OCI-LY3 (cell line): Measurements from ENCODE around the gene ADAP1.

Experiments
- CTCF ChIP-seq: fragments of 200-600, 300-600 bp; sonication (generic); IDR thresholded peaks from 2 replicates; pipeline ENCODE4 v1.5.1; 2014; ENCODE audit warnings: antibody characterized with exemption, low read length, low read depth
- EZH2phosphoT487 ChIP-seq: fragments of 200-600 bp; shearing (Covaris generic); IDR thresholded peaks from 2 replicates; pipeline ENCODE4 v1.6.1; 2018; ENCODE audit warnings: antibody characterized with exemption, mixed run types, low read depth

GRCh38 chr7:897086-897485, 57.4 kb downstream of the ADAP1 start:
- no peak for TF ChIP-seq CTCF
- no peak for TF ChIP-seq EZH2phosphoT487
